ENCODE results near the gene MEI1. TPM values are rescaled to one million over a fixed set of nuclear protein-coding genes. Genes with fewer than 3 reads are reported as not detected.

Gene MEI1
- total RNA-seq, 1 donor, result 0.36 TPM

DNA sequence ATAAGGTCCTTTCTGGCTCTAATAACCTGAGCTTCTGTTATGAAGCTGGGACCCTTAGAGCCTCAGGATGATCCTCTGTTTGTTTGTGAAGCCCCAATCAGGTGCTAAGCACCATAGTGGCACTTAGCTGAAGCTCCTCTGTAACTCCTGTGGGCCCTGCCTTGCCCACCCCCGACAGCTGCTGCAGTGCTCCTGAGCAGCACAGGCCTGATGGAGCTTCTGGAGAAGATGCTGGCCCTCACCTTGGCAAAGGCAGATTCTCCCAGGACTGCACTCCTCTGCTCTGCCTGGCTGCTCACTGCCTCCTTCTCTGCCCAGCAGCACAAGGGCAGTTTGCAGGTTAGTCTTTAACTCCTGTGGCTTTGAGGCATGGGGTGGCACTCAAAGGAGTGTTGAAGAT lies 82.2 kb downstream of the MEI1 start:
- Histone ChIP-seq H3K4me2 (ENCODE audit: insufficient read depth, low read length) (no peak overlapping the region), H3K79me2 (ENCODE audit: insufficient read depth, low read length) (no peaks in the 10 kb centered on the region), H3K4me3 (ENCODE audit: insufficient read depth, low read length) (no peak overlapping the region), H2AFZ (ENCODE audit: low read length) (peak overlapping the region; percentile 49), H4K20me1 (ENCODE audit: insufficient read depth, low read length) (no peaks in the 10 kb centered on the region), H3K9me3 (ENCODE audit: low read depth, low read length) (no peaks in the 10 kb centered on the region), H3K27ac (ENCODE audit: low read depth, low read length) (no peak overlapping the region), H3K27me3 (ENCODE audit: insufficient read depth, low read length) (no peaks in the 10 kb centered on the region), H3K4me1 (ENCODE audit: insufficient read depth, low read length) (no peaks in the 10 kb centered on the region), H3K36me3 (ENCODE audit: insufficient read depth, low read length) (no peaks in the 10 kb centered on the region)
- DNase-seq (ENCODE audit: insufficient read length, low spot score, missing footprints), result no peak
- TF ChIP-seq, protein P1, sequence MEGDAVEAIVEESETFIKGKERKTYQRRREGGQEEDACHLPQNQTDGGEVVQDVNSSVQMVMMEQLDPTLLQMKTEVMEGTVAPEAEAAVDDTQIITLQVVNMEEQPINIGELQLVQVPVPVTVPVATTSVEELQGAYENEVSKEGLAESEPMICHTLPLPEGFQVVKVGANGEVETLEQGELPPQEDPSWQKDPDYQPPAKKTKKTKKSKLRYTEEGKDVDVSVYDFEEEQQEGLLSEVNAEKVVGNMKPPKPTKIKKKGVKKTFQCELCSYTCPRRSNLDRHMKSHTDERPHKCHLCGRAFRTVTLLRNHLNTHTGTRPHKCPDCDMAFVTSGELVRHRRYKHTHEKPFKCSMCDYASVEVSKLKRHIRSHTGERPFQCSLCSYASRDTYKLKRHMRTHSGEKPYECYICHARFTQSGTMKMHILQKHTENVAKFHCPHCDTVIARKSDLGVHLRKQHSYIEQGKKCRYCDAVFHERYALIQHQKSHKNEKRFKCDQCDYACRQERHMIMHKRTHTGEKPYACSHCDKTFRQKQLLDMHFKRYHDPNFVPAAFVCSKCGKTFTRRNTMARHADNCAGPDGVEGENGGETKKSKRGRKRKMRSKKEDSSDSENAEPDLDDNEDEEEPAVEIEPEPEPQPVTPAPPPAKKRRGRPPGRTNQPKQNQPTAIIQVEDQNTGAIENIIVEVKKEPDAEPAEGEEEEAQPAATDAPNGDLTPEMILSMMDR (IDR thresholded peaks at IDR 0.05; ENCODE audit: extremely low read depth, low read depth, low read length), result no peak

DNA sequence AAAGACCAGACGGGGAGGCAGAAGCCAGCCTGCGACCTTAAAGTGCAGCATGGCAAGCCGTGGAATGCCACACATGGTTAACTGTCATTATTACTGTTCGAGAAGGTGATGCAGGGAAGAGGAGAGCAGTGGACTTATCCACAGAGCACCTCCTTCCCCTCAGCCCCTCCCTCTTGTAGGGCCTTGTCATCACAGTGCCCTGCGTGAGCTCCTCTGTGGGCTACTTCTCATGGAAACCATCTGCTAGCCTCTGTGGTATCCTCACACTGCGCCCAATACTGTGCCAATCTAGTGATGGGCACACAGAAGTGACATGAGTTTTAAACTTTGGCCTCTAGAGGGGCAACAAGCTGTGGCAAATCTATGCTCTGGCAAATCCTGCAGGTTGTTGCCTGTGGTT lies 83.0 kb downstream of the MEI1 start:
- no peaks in the 10 kb centered on the region for H3K9me3 ChIP-seq (ENCODE audit: low read depth, low read length)
- H3K4me3 ChIP-seq (ENCODE audit: insufficient read depth, low read length), result no peak overlapping the region
- no peaks in the 10 kb centered on the region for H4K20me1 ChIP-seq (ENCODE audit: insufficient read depth, low read length)
- no peak overlapping the region for H2AFZ ChIP-seq (ENCODE audit: low read length)
- no peak overlapping the region for H3K4me2 ChIP-seq (ENCODE audit: insufficient read depth, low read length)
- no peaks in the 10 kb centered on the region for H3K4me1 ChIP-seq (ENCODE audit: insufficient read depth, low read length)
- DNase-seq (ENCODE audit: insufficient read length, low spot score, missing footprints), result no peak
- no peaks in the 10 kb centered on the region for H3K27me3 ChIP-seq (ENCODE audit: insufficient read depth, low read length)
- no peak overlapping the region for H3K27ac ChIP-seq (ENCODE audit: low read depth, low read length)
- H3K79me2 ChIP-seq (ENCODE audit: insufficient read depth, low read length), result no peaks in the 10 kb centered on the region
- H3K36me3 ChIP-seq (ENCODE audit: insufficient read depth, low read length), result no peaks in the 10 kb centered on the region
- TF ChIP-seq, protein P1 (IDR thresholded peaks at IDR 0.05; ENCODE audit: extremely low read depth, low read depth, low read length), result no peak

GRCh38 chr22:41782751-41783150 lies 83.4 kb downstream of the MEI1 start:
- no peak overlapping the region for H3K4me2 ChIP-seq (ENCODE audit: insufficient read depth, low read length)
- H3K36me3 ChIP-seq (ENCODE audit: insufficient read depth, low read length), result no peaks in the 10 kb centered on the region
- no peaks in the 10 kb centered on the region for H3K27me3 ChIP-seq (ENCODE audit: insufficient read depth, low read length)
- no peak overlapping the region for H2AFZ ChIP-seq (ENCODE audit: low read length)
- no peaks in the 10 kb centered on the region for H4K20me1 ChIP-seq (ENCODE audit: insufficient read depth, low read length)
- H3K79me2 ChIP-seq (ENCODE audit: insufficient read depth, low read length), result no peaks in the 10 kb centered on the region
- H3K4me3 ChIP-seq (ENCODE audit: insufficient read depth, low read length), result no peak overlapping the region
- DNase-seq (ENCODE audit: insufficient read length, low spot score, missing footprints), result no peak
- H3K27ac ChIP-seq (ENCODE audit: low read depth, low read length), result no peak overlapping the region
- no peaks in the 10 kb centered on the region for H3K9me3 ChIP-seq (ENCODE audit: low read depth, low read length)
- H3K4me1 ChIP-seq (ENCODE audit: insufficient read depth, low read length), result no peaks in the 10 kb centered on the region
- TF ChIP-seq, protein P1 (IDR thresholded peaks at IDR 0.05; ENCODE audit: extremely low read depth, low read depth, low read length), result no peak

GRCh38 chr22:41787331-41787730 lies 88.0 kb downstream of the MEI1 start:
- H3K36me3 ChIP-seq (ENCODE audit: insufficient read depth, low read length), result no peaks in the 10 kb centered on the region
- DNase-seq (ENCODE audit: insufficient read length, low spot score, missing footprints), result no peak
- TF ChIP-seq, protein P1 (IDR thresholded peaks at IDR 0.05; ENCODE audit: extremely low read depth, low read depth, low read length), result no peak
- no peaks in the 10 kb centered on the region for H4K20me1 ChIP-seq (ENCODE audit: insufficient read depth, low read length)
- no peaks in the 10 kb centered on the region for H3K9me3 ChIP-seq (ENCODE audit: low read depth, low read length)
- peaks cover 3% of the 10 kb centered on the region for H3K27me3 ChIP-seq (ENCODE audit: insufficient read depth, low read length)
- H3K4me1 ChIP-seq (ENCODE audit: insufficient read depth, low read length), result no peaks in the 10 kb centered on the region
- H3K4me2 ChIP-seq (ENCODE audit: insufficient read depth, low read length), result no peak overlapping the region
- no peaks in the 10 kb centered on the region for H3K79me2 ChIP-seq (ENCODE audit: insufficient read depth, low read length)
- no peak overlapping the region for H2AFZ ChIP-seq (ENCODE audit: low read length)
- no peak overlapping the region for H3K27ac ChIP-seq (ENCODE audit: low read depth, low read length)
- no peak overlapping the region for H3K4me3 ChIP-seq (ENCODE audit: insufficient read depth, low read length)

Measured in osteoblast (primary cell).